C1 segment of cervical spinal cord (tissue), 14 donors: ENCODE measurements around the gene FAM124A.
A peak's percentile ranks its signal among the peaks of the same experiment; 100 is the strongest.

Experiments
- DNase-seq, 14 donors: peaks; one replicate each; lab custom pipeline; 2025; lab: John Stamatoyannopoulos, UW

Gene FAM124A, protein sequence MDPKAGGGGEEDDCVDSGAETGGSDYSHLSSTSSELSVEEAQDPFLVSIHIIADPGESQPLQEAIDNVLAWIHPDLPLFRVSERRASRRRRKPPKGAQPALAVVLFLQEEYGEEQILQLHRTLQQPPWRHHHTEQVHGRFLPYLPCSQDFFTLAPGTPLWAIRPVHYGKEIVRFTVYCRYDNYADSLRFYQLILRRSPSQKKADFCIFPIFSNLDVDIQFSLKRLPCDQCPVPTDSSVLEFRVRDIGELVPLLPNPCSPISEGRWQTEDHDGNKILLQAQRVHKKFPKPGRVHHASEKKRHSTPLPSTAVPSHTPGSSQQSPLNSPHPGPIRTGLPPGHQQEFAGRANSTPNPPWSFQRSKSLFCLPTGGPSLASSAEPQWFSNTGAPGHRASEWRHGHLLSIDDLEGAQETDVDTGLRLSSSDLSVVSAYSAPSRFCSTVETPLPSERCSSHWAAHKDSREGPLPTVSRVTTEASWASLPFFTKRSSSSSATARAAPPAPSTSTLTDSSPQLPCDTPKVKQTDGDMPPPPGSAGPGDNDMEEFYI

DNA sequence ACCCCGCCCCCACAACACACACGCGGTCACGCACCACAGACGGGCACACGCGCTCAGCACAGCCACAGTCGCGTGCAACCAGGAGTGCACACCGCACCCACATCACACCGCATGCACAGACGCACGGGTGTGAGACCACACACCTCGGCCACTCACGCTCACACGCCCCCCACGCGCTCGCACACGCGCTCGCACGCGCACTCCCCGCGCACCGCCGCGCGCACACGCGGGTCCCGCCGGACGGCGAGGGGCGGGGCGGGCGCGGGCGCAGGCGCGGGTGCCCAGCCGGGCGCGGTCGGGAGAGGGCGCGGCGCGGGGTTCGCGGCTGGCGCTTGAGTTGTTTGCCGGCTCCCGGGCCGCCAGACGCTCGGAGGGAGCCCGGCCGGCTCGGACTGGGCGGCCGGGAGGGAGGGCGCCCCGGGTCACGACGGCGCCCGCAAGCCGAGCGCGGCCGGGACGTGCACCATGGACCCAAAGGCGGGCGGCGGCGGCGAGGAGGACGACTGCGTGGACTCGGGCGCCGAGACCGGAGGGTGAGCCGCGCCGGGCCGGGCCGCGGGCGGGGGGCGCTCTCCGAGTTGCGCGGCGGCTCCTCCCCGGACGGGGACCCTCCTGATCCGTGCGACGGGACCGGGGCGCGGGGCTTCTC, at the start of gene FAM124A:
FAM124A (plus strand) TSS at position 362 of the 649 bp plus-strand sequence; CDS start at position 466, 104 bp downstream.
- peak in 9 of 14 donors; percentile 34 to 76 (median 53) for DNase-seq

DNA sequence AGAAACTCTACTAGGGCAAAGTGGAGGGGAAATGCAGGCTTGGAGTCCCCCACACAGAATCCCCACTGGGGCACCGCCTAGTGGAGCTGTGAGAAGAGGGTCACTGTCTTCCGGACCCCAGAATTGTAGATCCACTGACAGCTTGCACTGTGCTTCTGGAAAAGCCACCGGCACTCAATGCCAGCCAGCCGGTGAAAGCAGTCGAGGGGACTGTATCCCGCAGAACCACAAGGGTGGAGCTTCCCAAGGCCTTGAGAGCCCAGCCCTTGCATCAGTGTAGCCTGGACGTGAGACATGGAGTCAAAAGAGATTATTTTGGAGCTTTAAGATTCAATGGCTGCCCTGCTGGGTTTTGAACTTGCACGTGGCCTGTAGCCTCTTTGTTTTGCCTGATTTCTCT, 47.2 kb upstream of the FAM124A start:
- no peak for DNase-seq

DNA sequence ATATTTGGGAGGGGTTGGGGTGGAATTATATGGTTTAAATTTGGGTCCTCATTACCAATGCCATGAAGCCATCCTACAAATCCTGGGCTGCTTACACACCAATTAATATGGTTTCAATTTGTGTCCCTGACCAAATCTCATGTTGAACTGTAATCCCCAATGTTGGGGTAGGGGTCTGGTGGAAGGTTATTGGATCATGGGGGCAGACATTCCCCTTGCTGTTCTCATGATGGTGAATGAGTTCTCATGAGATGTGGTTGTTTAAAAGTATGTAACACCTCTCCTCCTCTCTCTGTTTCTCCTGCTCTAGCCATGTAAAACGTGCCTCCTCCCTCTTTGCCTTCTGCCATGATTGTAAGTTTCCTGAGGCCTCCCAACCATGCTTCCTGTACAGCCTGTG, 46.6 kb upstream of the FAM124A start:
- DNase-seq = no peak

DNA sequence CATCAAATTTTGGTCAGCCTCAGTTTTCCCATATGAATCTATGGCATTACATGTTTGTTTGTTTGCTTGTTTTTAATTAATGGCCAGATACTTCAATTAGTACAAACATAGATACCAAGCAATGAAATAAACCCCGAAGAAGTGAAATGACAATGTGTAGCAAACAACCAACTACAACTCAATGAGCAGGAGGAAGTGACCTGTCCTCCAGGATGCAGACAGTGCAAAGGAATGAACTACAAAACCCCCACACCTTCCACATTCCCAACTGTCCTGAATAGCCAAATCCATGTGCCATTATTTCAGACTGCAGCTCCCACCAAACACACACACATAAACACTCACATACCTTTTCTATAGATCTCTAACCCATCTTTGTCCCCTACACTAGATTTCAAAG, 45.0 kb upstream of the FAM124A start:
- DNase-seq = no peak

DNA sequence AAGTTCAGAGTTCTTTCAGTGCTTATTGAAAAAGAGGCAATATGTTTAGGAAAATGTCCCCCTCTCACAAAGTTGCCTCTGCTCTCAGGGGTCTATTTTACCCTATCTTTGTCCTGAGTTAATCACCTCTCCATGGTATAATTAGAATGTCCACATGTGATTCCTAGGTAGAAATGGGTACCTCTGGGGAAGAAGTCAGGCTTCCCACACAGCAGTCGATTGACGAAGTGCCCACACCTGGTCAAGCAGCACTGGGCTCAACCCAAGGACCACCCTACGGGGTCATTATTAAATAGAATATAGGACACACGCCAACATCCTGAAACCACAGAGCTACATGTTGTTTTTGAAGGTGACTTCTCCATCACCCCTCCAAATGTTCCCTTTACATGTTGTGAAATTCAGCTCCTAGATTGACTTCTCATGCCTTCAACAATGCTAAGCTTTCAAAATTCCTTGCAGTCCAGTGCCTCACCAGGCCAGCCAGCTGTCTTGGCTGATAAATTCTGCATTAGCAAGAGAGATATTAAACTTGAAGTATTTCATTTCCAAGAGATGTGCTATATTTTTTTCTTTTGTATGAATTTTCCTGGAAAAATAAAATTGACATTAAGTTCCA, 43.6 kb upstream of the FAM124A start:
- no peak for DNase-seq

DNA sequence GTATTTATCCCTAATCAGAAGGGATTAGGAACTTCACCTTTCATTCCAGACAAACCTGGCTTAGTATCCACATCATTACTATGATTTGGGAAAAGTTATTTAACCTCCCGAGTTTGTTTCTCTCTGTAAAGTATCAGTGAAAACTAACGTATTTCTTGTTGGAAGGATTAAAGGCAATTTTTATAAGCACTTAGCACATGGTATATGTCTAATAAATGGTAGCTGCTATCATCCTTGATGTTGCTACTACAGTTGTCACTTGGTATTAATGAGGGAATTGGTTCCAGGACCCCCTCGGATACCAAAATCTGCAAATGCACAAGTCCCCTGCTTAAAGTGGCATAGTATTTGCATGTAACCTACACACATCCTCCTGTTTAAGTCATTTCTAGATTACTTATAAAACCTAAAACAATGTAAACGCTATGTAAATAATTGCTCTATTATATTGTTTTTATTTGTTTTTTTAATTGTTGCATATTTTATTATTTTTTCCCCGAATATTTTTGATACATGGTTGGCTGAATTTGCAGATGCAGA, 42.7 kb upstream of the FAM124A start:
- DNase-seq = no peak

DNA sequence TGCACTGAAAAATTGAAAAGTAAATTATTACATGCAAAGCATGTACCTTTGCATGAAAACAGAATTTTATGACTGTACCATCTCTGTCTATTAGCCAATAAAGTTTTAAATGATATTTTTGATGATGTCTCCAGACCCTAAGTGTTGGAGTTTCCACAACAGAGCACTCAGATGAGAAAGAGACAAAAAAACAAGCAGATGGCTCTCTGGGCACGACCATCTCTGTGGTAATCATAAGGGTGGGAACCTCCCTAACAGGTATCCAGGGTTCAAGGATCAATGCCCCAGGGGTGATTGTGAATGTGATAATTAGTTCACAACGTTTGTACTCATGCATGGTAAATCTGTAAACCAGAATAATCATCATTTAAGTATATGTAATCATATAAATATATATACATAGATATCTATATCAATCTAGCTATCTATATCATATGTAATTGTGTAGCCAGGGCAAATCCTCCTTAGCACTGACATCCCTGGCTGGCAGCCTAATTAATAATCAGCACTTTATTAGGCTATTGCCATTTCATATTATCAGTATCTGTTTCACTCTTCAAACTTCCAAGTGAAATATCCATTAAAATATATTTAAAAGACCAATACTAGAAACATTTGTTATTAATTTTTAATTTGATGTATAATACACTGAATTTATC, 41.2 kb upstream of the FAM124A start:
- no peak for DNase-seq

DNA sequence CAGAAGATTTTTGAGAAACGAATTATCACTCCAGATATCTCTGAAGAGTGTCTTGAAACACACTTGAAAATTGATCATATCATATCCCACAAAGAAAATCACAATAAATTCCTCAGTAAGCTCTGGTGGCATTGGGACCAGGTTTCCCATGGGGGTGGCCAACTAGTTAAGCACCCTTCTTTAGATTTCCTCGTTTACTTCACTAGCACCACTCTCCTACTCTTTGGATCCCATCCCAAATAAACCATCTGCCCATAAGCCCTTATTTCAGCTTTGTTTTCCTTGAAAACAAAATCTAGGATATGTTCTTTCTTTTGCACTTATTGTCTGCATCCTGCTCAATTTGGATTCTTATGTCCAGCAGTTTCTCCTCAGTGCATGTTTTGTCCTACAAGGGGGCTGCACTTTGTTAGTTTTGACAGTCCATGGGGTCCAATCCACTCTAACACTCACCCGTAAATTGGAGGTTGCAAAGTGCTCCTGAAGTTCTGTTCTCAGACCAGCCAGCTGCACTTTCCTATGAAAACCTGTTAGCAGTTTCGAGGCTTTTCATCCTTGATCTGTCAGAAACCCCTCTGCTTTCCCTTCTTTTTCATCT, 40.3 kb upstream of the FAM124A start:
- DNase-seq = no peak

DNA sequence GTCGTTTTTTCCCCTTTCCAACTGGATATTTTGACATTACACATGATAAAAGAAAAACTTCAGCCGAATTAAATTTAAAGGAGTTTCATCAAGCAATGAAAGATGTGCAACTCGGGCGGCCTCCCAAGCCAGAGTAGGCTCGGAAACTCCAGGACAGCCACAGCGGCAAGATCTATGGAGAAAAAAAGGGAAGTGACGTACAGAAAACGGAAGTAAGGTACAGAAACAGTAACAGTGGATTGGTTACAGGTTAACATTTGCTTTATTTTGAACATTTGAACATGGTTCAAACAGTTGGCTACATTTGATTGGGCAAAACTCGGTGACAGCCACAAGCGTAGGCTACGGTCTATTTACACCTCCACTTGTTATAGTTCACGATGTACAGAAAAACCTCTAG, 30.5 kb upstream of the FAM124A start:
- DNase-seq = no peak

DNA sequence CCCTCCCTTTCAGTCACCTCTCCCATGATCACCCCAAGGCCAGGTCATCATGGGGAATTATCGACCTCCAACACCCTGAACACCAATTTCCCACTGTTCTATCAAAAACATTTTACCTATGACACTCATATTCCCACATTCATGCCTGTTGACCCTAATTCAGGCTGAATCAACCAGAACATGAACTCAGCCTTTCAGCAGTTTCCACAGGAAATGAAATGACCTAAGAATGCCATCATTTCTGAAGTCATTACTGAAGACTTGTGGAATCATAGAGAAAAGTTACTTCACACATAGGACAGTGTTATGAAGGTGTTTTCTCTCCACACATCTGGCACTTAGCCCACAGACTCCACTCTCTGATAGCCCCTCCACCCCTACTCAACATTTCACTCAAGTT, 29.9 kb upstream of the FAM124A start:
- DNase-seq = no peak

DNA sequence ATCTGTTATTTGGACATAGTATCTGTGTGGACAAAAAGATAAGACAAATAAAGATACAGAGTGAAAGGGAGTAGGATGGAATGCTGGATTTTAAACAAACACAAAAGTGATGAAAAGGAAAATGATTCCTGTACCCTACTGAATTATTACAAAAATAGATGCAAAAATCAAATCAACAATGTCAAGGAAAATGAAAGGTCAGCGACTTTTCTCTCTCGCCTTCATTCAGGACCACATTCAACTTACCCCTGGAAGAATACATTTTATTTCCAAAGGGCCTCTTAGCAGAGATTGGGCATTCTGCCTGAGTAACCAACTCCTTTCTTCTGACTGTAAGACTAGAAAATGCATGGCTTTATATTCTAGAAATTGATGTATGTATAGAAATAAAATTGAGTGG, 28.8 kb upstream of the FAM124A start:
- no peak for DNase-seq

DNA sequence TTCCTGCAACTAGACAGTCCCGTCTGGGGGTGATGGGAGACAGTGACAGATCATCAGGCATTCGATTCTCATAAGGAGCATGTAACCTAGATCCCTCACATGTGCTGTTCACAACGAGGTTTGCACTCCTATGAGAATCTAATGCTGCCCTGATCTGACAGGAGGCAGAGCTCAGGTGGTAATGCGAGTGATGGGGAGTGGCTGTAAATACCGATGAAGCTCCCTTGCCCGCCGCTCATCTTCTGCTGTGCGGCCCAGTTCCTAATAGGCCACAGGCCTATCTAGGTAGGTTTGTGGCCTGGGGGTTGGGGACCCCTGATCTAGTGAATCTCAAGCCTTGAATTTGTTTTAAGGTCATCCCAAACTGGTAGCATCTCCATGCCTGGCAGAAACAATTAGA, 27.3 kb upstream of the FAM124A start:
- DNase-seq = no peak

DNA sequence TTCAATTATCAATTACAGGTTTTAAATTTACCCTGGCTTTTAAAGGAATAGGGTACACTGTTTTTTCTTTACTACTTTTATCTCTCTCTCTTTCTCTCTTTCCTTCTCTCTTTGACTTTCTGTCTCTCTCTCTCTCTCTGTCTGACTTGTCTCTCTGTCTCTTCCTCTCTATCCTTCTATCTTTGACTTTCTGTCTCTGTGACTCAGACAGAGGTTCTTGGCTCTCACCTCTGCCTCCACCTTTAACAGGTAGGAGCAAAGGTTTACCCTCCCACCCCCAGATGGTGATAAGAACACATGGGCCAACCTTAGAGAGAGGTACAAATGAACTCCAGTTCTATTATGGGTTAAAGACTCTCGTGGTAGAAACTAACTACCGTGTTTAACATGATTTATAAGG, 20.3 kb upstream of the FAM124A start:
- DNase-seq = no peak

DNA sequence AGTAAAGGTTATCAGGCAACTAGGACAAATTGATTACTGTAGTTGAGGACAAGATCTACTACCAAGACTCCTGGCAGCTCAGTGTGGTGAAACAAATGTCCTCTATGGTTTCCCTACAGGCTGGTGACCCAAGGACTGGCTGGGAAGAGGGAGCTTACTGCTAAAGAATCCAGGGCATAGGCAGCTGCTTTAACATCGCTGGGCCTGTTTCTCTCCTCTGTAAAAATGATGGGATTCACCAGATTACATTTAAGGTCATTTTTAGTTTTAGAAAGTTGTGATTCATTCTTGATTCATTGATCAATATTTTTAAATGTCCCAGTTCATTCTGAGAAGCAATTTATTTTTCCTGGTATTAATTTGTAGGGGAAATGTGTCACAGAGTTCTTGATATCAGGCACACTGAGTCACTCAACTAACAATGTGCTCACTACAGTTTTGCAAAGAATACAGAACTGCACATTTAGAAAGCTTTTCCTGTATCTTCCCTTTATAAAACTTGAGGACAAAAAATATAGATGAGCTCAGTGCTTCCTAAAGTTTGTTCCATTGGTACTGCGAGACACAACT, 19.6 kb upstream of the FAM124A start:
- DNase-seq = no peak

DNA sequence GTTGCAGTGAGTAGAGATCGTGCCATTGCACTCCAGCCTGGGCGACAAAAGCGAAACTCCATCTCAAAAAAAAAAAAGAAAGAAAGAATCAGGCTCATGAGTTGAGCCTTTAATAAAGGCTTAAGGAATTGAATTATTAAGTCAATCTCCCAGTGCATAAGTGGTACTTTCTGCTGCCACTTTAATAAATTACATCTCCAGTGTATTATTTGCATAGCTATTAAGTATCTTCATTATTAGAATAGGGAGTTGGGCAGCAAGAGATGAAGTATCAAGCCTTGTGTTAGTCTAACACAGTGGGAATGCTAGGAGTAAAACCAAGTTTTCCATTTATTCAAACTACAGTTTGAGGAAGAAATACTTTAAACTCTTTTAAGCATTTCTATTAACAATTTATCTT, 15.6 kb upstream of the FAM124A start:
- DNase-seq = no peak

DNA sequence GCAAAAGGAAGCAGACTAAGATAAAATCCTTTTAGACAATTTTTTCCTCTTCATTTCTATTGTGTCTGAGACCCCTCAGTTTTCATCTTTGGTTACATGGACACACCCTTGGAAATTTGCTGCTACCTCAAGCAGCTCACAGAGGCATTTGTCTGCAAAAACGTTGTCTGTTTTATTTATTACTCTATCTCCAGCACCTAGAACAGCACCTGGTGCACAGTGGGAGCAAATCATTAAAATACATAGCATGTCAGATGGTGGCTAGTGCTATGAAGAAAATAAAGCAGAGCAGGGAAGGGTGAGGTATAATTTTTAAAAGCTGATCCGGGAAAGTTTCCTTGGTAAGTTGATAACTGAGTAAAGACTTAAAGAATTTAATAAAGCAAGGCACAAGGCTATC, 14.3 kb upstream of the FAM124A start:
- DNase-seq = no peak

DNA sequence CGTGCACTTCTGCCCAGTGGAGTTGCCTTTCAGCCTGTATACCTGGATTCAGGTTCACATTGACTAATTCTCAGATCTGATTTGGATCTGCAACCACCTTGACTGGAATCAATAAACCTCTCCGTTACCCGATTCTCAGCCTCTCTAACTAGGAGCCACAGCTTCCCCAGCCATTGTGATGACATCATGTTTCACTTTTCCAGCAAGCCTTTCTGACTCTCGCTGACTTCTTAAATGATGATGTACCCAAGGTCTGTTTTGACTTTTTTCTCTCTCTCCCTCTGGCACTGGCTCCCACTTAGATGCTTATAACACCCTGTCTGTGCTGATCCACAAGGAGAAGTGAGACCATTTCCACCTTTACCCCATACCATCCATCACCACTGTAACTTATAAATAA, 13.5 kb upstream of the FAM124A start:
- no peak for DNase-seq

DNA sequence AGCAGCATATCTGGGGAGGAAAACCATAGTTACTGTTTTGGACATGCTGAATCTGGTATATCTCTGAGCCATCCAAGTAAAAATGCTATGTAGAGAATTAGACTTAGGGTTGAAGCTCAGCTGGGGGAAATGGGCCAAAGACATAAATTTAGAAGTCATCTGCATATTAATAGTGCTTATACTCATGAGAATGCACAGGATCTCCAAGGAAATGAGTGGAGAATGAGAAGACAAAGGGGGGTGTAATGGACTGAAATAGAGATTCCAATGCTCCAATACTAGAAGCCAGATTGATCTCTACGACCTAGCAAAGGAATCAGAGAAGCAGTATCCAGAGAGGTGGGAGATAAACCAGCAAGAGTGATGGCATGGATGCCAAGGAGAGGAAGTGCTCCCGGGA, 10.3 kb upstream of the FAM124A start:
- DNase-seq = no peak

DNA sequence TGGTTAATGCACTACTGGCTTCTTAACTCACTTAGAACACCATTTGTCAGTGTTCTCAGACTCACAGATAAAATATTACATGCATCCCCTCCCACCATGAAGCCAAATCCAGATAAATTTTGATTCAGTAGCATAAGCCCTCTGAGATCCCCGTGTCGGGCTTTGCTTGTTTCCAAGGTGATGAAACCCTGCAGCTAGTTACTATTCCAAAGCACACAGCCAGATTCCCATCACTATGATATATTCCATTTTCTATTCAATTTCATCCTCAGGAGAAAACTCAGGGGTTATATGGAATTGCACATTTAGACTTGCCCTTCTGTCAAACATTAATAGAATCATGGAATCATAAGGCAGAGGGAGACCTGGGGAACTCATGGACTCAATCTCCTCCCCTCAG, 9.4 kb upstream of the FAM124A start:
- no peak for DNase-seq

DNA sequence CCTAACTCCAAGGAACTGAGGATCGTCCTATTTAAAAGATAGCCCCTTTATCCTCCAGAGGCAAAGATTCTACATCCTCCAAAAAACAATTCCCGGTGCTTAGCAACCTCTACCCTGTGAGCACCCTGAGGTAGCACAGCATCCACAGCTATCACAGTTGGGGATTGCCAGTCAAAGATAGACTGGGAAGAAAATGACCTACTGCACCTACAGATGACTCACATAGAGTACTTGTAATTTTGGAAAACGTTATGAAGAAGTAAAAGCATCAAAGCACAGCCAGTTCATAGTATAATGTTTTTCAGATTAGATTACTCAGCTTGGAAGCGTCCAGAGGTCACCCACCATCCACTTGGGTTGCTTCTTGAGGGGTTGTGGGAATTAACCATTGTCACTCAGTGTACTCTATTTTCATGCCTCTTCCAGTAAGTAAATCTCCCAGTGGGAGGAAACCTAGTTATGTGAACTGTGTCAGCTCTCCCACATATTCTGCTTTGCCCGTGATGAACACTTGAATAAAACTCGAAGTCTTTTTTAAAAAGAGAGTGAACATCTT, 8.9 kb upstream of the FAM124A start:
- DNase-seq = no peak

DNA sequence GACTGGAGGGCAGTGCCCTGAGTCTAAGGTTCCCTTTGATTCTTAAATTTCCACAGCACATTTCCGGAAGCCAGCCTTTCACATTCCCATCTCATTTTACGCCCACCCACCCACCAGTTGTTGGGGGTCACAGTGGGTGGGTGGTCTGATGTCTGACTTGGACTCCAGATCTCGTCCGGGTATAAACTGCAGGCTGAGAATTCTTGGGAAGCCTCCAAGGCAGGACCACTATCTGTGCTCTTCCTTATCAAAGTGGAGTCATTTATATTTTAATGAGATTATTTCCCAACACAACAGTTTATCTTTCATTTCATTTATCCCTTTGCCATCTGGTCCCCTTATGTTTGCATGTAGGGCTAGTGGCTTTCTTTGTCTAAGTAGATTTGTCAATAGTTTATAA, 3.6 kb upstream of the FAM124A start:
- DNase-seq = no peak
